ENCODE data around the gene HBS1L. TPM values are rescaled to one million over a fixed set of nuclear protein-coding genes. Genes with fewer than 3 reads are reported as not detected.

Gene HBS1L
- total and polyA plus RNA-seq, 10 of the 15 experiments (the other 5 are each of a cell fraction or from before 2014, with no cell fraction given), result 58.7 to 142 (median 78.8) TPM

- Histone ChIP-seq H3K27me3 (replicated peaks in 1 of 2; ENCODE audit: control insufficient read depth in 2 of 2, insufficient read depth in 2 of 2, low read length in 1 of 2) (no peaks in the 10 kb centered on the region), H3K36me3 (ENCODE audit: control insufficient read depth in 2 of 2, insufficient read depth in 2 of 2, low read length in 1 of 2) (no peaks in the 10 kb centered on the region), H3K79me2 (ENCODE audit: control insufficient read depth, insufficient read depth, low read length) (no peaks in the 10 kb centered on the region), H3K4me2 (ENCODE audit: control insufficient read depth, insufficient read depth) (no peak overlapping the region), H4K20me1 (ENCODE audit: control insufficient read depth, insufficient read depth) (no peaks in the 10 kb centered on the region), H3K9me3 (replicated peaks; ENCODE audit: control insufficient read depth, insufficient read depth, low read length) (no peaks in the 10 kb centered on the region), H3K27ac (ENCODE audit: control insufficient read depth, insufficient read depth) (no peak overlapping the region), H3K4me1 (ENCODE audit: control insufficient read depth, insufficient read depth, low read length) (peaks cover 6% of the 10 kb centered on the region; the same call in 1 of the 2 replicates), H3K9ac (ENCODE audit: control insufficient read depth, insufficient read depth, low read length) (no peak overlapping the region), H2AFZ (ENCODE audit: control insufficient read depth, low read depth, low read length) (no peak overlapping the region), H3K4me3 (no peak overlapping the region)
- intact Hi-C loops (cut with micrococcal nuclease; ENCODE audit: unreplicated experiment), result loop anchor here (5.0 kb wide), 1 partner anchor 293 kb away; no protein-coding TSS in a partner anchor
- no peak for DNase-seq (ENCODE audit: low read depth, low spot score)
- RAD21 ChIA-PET (ENCODE audit: unreplicated experiment), result interaction anchor here (0.7 kb wide), 1 partner anchor 151 kb away, joined by 3 read pairs; no protein-coding TSS in a partner anchor
- no TSS peak for BruUV-seq (replicated peaks)
- FAIRE-seq, result no peak
- POLR2A ChIA-PET, result interaction anchor here (0.7 kb wide), 1 partner anchor 559 kb away, joined by 3 read pairs; no protein-coding TSS in a partner anchor
- CTCF ChIA-PET, result no interaction called here
- SMC1A ChIA-PET (ENCODE audit: uncharacterized antibody, unreplicated experiment), result interaction anchor here (1.4 kb wide), 1 partner anchor 14 kb away, joined by 3 read pairs; no protein-coding TSS in a partner anchor
- ATAC-seq, result no peak
- in situ Hi-C loops (cut with MboI), result no loop called here
- WGBS (ENCODE audit: insufficient coverage, insufficient replicate concordance, low lambda C conversion rate, missing lambda C conversion rate), result 85% methylated on average over 5 of the region's 5 CpGs
- TF ChIP-seq, protein P1, sequence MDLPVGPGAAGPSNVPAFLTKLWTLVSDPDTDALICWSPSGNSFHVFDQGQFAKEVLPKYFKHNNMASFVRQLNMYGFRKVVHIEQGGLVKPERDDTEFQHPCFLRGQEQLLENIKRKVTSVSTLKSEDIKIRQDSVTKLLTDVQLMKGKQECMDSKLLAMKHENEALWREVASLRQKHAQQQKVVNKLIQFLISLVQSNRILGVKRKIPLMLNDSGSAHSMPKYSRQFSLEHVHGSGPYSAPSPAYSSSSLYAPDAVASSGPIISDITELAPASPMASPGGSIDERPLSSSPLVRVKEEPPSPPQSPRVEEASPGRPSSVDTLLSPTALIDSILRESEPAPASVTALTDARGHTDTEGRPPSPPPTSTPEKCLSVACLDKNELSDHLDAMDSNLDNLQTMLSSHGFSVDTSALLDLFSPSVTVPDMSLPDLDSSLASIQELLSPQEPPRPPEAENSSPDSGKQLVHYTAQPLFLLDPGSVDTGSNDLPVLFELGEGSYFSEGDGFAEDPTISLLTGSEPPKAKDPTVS (IDR thresholded peaks at IDR 0.05; ENCODE audit: low read depth, low read length), result no peak
- TF ChIP-seq USF2 (IDR thresholded peaks at IDR 0.05; ENCODE audit: borderline replicate concordance, low read depth, low read length) (no peak), ATF7 (IDR thresholded peaks at IDR 0.05; ENCODE audit: low read depth) (no peak), PAX5 (IDR thresholded peaks at IDR 0.05; ENCODE audit: borderline replicate concordance, low read depth, low read length) (no peak)
- TF ChIP-seq, protein P2, sequence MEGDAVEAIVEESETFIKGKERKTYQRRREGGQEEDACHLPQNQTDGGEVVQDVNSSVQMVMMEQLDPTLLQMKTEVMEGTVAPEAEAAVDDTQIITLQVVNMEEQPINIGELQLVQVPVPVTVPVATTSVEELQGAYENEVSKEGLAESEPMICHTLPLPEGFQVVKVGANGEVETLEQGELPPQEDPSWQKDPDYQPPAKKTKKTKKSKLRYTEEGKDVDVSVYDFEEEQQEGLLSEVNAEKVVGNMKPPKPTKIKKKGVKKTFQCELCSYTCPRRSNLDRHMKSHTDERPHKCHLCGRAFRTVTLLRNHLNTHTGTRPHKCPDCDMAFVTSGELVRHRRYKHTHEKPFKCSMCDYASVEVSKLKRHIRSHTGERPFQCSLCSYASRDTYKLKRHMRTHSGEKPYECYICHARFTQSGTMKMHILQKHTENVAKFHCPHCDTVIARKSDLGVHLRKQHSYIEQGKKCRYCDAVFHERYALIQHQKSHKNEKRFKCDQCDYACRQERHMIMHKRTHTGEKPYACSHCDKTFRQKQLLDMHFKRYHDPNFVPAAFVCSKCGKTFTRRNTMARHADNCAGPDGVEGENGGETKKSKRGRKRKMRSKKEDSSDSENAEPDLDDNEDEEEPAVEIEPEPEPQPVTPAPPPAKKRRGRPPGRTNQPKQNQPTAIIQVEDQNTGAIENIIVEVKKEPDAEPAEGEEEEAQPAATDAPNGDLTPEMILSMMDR (IDR thresholded peaks at IDR 0.05 in 2 of 3, conservative IDR thresholded peaks at IDR 0.05 in 1 of 3; ENCODE audit: control insufficient read depth in 2 of 3, extremely low read depth in 1 of 3, insufficient read depth in 1 of 3, low read depth in 3 of 3, low read length in 3 of 3), result no peak
Measured at GRCh38 chr6:134934793-134935485, 119.7 kb downstream of the HBS1L start.

Data from GM12878 (cell line).